Stimulated activated CD8-positive, alpha-beta memory T cell treated with anti-CD3 and anti-CD28 coated beads, Interleukin-2, amount 100 ng/mL, for 48 hours (primary cell): ENCODE measurements around the gene ERVH48-1.
"Not testable (repeated sequence)": the region's sequence is repeated elsewhere in the genome, so short reads cannot be mapped to it uniquely, and the experiment has no call there.

ENCODE experiments used
- DNase-seq, 2 donors: peaks; one replicate each; pipeline ENCODE4 v3.0.0-alpha.2; 2020; ENCODE audit warnings: low read depth in 2 of 2

The ERVH48-1 gene

GRCh38 chr21:42939582-42940413 is 14.4 kb upstream of the ERVH48-1 start:
- DNase-seq = no peak

- not testable (repeated sequence) for DNase-seq
Measured at GRCh38 chr21:42938606-42938995, 13.2 kb upstream of the ERVH48-1 start.

- no peak for DNase-seq
Measured at GRCh38 chr21:42937960-42938605, 12.7 kb upstream of the ERVH48-1 start.

- not testable (repeated sequence) for DNase-seq
Measured at GRCh38 chr21:42937034-42937940, 11.9 kb upstream of the ERVH48-1 start.

GRCh38 chr21:42936360-42936759 is 10.9 kb upstream of the ERVH48-1 start:
- not testable (repeated sequence) for DNase-seq

- DNase-seq = not testable (repeated sequence)
Measured at GRCh38 chr21:42933973-42934372, 8.5 kb upstream of the ERVH48-1 start.

GRCh38 chr21:42933137-42933970 is 7.9 kb upstream of the ERVH48-1 start:
- not testable (repeated sequence) for DNase-seq

- DNase-seq = not testable (repeated sequence)
Measured at GRCh38 chr21:42932378-42933136, 7.1 kb upstream of the ERVH48-1 start.

GRCh38 chr21:42931560-42932235 is 6.3 kb upstream of the ERVH48-1 start:
- no peak for DNase-seq

GRCh38 chr21:42929969-42930368 is 4.5 kb upstream of the ERVH48-1 start:
- DNase-seq = no peak

- not testable (repeated sequence) for DNase-seq
Measured at GRCh38 chr21:42927474-42928200, 2.2 kb upstream of the ERVH48-1 start.

- no peak for DNase-seq
Measured at GRCh38 chr21:42924433-42924751, 1.0 kb downstream of the ERVH48-1 start.

- DNase-seq = peak; percentile 34 to 58
Measured at GRCh38 chr21:42923553-42924432, 1.6 kb downstream of the ERVH48-1 start.

GRCh38 chr21:42922918-42923317 is 2.5 kb downstream of the ERVH48-1 start:
- DNase-seq = no peak

GRCh38 chr21:42921927-42922326 is 3.5 kb downstream of the ERVH48-1 start:
- DNase-seq = no peak

- no peak for DNase-seq
Measured at GRCh38 chr21:42918291-42918690, 7.1 kb downstream of the ERVH48-1 start.

- DNase-seq = no peak
Measured at GRCh38 chr21:42913476-42913875, 12.0 kb downstream of the ERVH48-1 start.

- DNase-seq = not testable (repeated sequence)
Measured at GRCh38 chr21:42911920-42912319, 13.5 kb downstream of the ERVH48-1 start.
